Breast epithelium (tissue), 3 donors: ENCODE data around the gene STRIP1.

Experiments used
- POLR2A ChIP-seq: fragments of 450-650 bp; IDR thresholded peaks from one replicate; pipeline ENCODE4 v1.6.1; 2016; ENCODE audit warnings: antibody characterized with exemption, mild to moderate bottlenecking, moderate library complexity
- POLR2AphosphoS5 ChIP-seq, 3 donors: sonication (generic); formaldehyde crosslinking; IDR thresholded peaks; one replicate each; pipeline ENCODE4 v1.6.1; 2017; ENCODE audit warnings: antibody characterized with exemption in 3 of 3
- TF ChIP-seq, protein P1 (sequence below), 3 donors: fragments of 450-650 bp; IDR thresholded peaks; one replicate each; pipeline ENCODE4 v1.5.1; 2016 to 2017; ENCODE audit warnings: antibody characterized with exemption in 3 of 3, mild to moderate bottlenecking in 3 of 3, moderate library complexity in 3 of 3

GRCh38 chr1:110048240-110048639 lies 13.8 kb downstream of the STRIP1 start:
- TF ChIP-seq, protein P1, sequence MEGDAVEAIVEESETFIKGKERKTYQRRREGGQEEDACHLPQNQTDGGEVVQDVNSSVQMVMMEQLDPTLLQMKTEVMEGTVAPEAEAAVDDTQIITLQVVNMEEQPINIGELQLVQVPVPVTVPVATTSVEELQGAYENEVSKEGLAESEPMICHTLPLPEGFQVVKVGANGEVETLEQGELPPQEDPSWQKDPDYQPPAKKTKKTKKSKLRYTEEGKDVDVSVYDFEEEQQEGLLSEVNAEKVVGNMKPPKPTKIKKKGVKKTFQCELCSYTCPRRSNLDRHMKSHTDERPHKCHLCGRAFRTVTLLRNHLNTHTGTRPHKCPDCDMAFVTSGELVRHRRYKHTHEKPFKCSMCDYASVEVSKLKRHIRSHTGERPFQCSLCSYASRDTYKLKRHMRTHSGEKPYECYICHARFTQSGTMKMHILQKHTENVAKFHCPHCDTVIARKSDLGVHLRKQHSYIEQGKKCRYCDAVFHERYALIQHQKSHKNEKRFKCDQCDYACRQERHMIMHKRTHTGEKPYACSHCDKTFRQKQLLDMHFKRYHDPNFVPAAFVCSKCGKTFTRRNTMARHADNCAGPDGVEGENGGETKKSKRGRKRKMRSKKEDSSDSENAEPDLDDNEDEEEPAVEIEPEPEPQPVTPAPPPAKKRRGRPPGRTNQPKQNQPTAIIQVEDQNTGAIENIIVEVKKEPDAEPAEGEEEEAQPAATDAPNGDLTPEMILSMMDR (IDR thresholded peaks at IDR 0.05): no peak
- TF ChIP-seq POLR2A (no peak), POLR2AphosphoS5 (IDR thresholded peaks at IDR 0.05) (no peak)
